Karpas-422 (cell line): Measurements from ENCODE around the gene FGFRL1. TPM values are rescaled to one million over a fixed set of nuclear protein-coding genes. Genes with fewer than 3 reads are reported as not detected.

Experiments used
- DNase-seq: peaks from one replicate; pipeline ENCODE4 v3.0.0-alpha.2; 2015
- H2AFZ ChIP-seq: fragments of 200-600 bp; sonication (generic); 2 replicates; pipeline ENCODE4 v1.6.1; 2014; ENCODE audit warnings: antibody characterized with exemption, low read length, mixed read lengths
- H3K27ac ChIP-seq: fragments of 200-600 bp; sonication (generic); 2 replicates; pipeline ENCODE4 v1.5.1; 2014; ENCODE audit warnings: mild to moderate bottlenecking, low read length, moderate library complexity
- H3K27me3 ChIP-seq: fragments of 200-600 bp; sonication (generic); 2 replicates; pipeline ENCODE4 v1.6.1; 2014; ENCODE audit warnings: low read length, mixed read lengths
- H3K36me3 ChIP-seq: fragments of 200-600 bp; sonication (generic); 2 replicates; pipeline ENCODE4 v1.6.1; 2014; ENCODE audit warnings: low read length, mixed read lengths; ENCODE audit not compliant: insufficient read depth
- H3K4me1 ChIP-seq: fragments of 200-600 bp; sonication (generic); 2 replicates; pipeline ENCODE4 v1.6.1; 2014; ENCODE audit warnings: mild to moderate bottlenecking, low read length, mixed read lengths
- H3K4me2 ChIP-seq: fragments of 200-600 bp; sonication (generic); 2 replicates; pipeline ENCODE4 v1.6.1; 2014; ENCODE audit warnings: low read length, low read depth, mild to moderate bottlenecking; ENCODE audit not compliant: poor library complexity, severe bottlenecking
- H3K4me3 ChIP-seq: fragments of 200-600 bp; sonication (generic); 2 replicates; pipeline ENCODE4 v1.5.1; 2014; ENCODE audit warnings: mild to moderate bottlenecking, antibody characterized with exemption, low read length, mixed read lengths
- H3K79me2 ChIP-seq: fragments of 200-600 bp; sonication (generic); 2 replicates; pipeline ENCODE4 v1.6.1; 2014; ENCODE audit warnings: mild to moderate bottlenecking, low read length, mixed read lengths
- H3K9ac ChIP-seq: fragments of 200-600 bp; sonication (generic); 2 replicates; pipeline ENCODE4 v1.6.0; 2014; ENCODE audit warnings: low read length
- H3K9me2 ChIP-seq: fragments of 200-600 bp; sonication (generic), shearing (Covaris generic); replicated peaks from 2 replicates; pipeline ENCODE4 v1.6.0; 2014; ENCODE audit warnings: mild to moderate bottlenecking, low read length, moderate library complexity; ENCODE audit not compliant: insufficient read depth
- H3K9me3 ChIP-seq: fragments of 300-700, 200-600 bp; sonication (generic); 2 replicates; pipeline ENCODE4 v1.6.1; 2014; ENCODE audit warnings: low read length, mixed read lengths
- H4K20me1 ChIP-seq: fragments of 200-600 bp; sonication (generic); 2 replicates; pipeline ENCODE4 v1.6.1; 2014; ENCODE audit warnings: mild to moderate bottlenecking, antibody characterized with exemption, low read length, low read depth; ENCODE audit not compliant: insufficient read depth
- total RNA-seq: library from RNA; depleted of rRNA; stranded (reverse); fragments of >200 nt; shearing (Covaris generic); gene quantifications from 2 replicates; pipeline ENCODE4 v1.2.3, GENCODE V29; 2014; ENCODE audit warnings: low replicate concordance

The FGFRL1 gene
- total RNA-seq, 1 experiment from 2014 or later = not detected

DNA sequence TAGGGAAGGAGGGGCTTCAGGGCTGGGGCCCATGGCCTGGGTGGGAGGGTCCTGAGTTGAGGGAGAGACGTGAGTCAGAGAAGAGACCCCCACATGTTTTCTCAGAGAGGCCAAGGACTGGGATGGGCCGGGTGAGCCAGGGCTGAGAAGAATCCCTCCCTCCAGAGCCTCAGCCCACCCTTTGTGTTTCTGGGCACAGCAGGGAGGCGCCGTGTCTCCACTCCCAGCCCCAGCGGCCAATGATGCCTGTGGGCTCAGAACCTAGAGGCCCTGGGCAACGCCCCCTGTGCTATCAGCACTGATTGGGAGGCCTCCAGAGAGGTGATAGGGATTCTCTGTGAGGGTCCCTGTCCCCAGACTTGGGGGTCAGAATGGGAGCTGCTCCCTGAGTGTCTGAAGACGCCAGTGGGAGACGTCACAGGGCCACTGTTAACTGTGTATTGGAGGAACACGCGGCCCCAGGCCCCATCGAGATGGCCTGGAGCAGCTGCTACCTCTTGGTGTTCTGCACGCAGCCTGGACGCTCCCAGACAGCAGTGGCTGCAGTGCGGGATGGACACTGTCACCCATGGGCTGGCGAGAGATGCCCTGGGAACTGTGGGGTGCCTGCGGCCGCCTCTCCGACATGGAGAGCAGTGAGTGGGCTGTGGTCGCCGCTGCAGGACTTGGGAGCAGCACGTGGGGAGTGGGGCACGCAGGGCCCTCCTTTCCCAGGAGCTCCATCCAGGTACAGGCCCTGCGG, 8.5 kb downstream of the FGFRL1 start:
- Histone ChIP-seq H2AFZ (no peak overlapping the region), H4K20me1 (peaks cover 15% of the 10 kb centered on the region; the same call in 1 of the 2 replicates)

GRCh38 chr4:1021386-1022050, 10.1 kb downstream of the FGFRL1 start:
- no peak overlapping the region for H3K27ac ChIP-seq
- no peaks in the 10 kb centered on the region for H3K79me2 ChIP-seq
- H3K4me1 ChIP-seq = peaks cover 12% of the 10 kb centered on the region
- H3K9ac ChIP-seq = peak overlapping the region; percentile 35; the same call in 1 of the 2 replicates
- no peaks in the 10 kb centered on the region for H3K27me3 ChIP-seq
- no peaks in the 10 kb centered on the region for H3K9me3 ChIP-seq
- peaks cover 10% of the 10 kb centered on the region; the same call in 1 of the 2 replicates for H4K20me1 ChIP-seq
- H3K9me2 ChIP-seq = no peaks in the 10 kb centered on the region
- H3K4me3 ChIP-seq = peak overlapping the region; percentile 34; the same call in 1 of the 2 replicates
- DNase-seq = peak; percentile 83
- no peak overlapping the region for H2AFZ ChIP-seq
- no peaks in the 10 kb centered on the region for H3K36me3 ChIP-seq
- peak overlapping the region; percentile 69 for H3K4me2 ChIP-seq

More for the DNA sequence above, 8.5 kb downstream of the FGFRL1 start:
- Histone ChIP-seq H3K27ac (no peak overlapping the region), H3K9me2 (no peaks in the 10 kb centered on the region), H3K4me3 (no peak overlapping the region), H3K4me2 (no peak overlapping the region), H3K36me3 (no peaks in the 10 kb centered on the region), H3K9me3 (no peaks in the 10 kb centered on the region), H3K9ac (no peak overlapping the region), H3K27me3 (no peaks in the 10 kb centered on the region), H3K79me2 (no peaks in the 10 kb centered on the region), H3K4me1 (peaks cover 12% of the 10 kb centered on the region)
- DNase-seq = peak; percentile 69

GRCh38 chr4:1022051-1022738, 10.8 kb downstream of the FGFRL1 start:
- H4K20me1 ChIP-seq = peaks cover 10% of the 10 kb centered on the region; the same call in 1 of the 2 replicates
- H3K27ac ChIP-seq = no peak overlapping the region
- no peak overlapping the region for H2AFZ ChIP-seq
- H3K27me3 ChIP-seq = no peaks in the 10 kb centered on the region
- no peaks in the 10 kb centered on the region for H3K36me3 ChIP-seq
- H3K9me2 ChIP-seq = no peaks in the 10 kb centered on the region
- no peaks in the 10 kb centered on the region for H3K9me3 ChIP-seq
- no peaks in the 10 kb centered on the region for H3K79me2 ChIP-seq
- peaks cover 12% of the 10 kb centered on the region for H3K4me1 ChIP-seq
- no peak for DNase-seq
- H3K4me2 ChIP-seq = peak overlapping the region; percentile 69
- H3K9ac ChIP-seq = peak overlapping the region; percentile 35; the same call in 1 of the 2 replicates
- H3K4me3 ChIP-seq = peak overlapping the region; percentile 34; the same call in 1 of the 2 replicates

DNA sequence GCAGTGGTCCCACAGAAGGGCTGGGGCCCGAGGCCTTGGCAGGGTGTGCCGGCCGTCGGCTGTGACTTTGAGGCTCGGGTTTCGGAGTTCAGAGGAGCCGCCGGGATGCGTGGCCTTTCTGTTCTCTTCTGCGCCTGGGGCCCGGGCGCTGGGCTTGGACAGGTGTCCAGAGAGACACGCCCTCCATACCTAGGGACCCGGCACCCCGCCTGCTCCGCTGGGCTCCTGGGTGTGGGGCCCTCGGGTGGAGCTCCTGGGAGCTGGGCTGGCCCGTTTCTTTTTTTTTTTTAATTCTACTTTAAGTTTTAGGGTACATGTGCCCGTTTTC, 11.3 kb downstream of the FGFRL1 start:
- no peak overlapping the region for H3K4me2 ChIP-seq
- H2AFZ ChIP-seq = no peak overlapping the region
- no peak overlapping the region for H3K4me3 ChIP-seq
- H4K20me1 ChIP-seq = peaks cover 10% of the 10 kb centered on the region; the same call in 1 of the 2 replicates
- DNase-seq = no peak
- H3K9me2 ChIP-seq = no peaks in the 10 kb centered on the region
- H3K4me1 ChIP-seq = peaks cover 12% of the 10 kb centered on the region
- H3K9me3 ChIP-seq = no peaks in the 10 kb centered on the region
- H3K27me3 ChIP-seq = no peaks in the 10 kb centered on the region
- no peaks in the 10 kb centered on the region for H3K79me2 ChIP-seq
- no peak overlapping the region for H3K9ac ChIP-seq
- no peak overlapping the region for H3K27ac ChIP-seq
- H3K36me3 ChIP-seq = no peaks in the 10 kb centered on the region

DNA sequence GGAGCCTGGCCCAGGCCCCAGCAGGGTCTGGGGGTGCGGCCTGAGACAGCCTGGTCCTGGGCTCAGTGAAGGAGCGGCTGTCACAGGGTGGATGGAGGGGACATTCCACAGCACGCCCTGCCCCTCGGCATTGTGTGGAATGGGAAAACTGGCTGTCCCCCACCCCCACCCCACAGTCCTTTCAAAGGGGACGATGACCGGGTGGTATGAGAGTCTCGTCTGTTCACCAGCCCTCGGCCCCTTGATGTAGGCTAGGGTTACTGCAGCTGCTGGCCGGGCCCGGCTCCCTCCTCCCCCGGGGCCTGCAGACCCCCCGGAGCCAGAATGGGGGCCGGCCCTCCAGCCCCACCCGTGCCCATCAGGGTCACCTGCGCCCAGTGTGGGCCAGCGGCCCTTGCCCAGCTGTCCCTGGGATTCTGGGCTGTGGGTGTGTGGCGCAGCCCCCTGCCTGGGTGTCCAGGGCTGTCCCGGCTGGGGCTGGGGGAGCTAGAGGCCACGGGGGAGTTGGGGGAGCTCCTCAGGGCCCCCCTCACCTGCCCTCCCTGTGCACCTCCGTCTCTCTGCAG, 11.7 kb downstream of the FGFRL1 start:
- H3K27me3 ChIP-seq = no peaks in the 10 kb centered on the region
- H3K9me2 ChIP-seq = no peaks in the 10 kb centered on the region

DNA sequence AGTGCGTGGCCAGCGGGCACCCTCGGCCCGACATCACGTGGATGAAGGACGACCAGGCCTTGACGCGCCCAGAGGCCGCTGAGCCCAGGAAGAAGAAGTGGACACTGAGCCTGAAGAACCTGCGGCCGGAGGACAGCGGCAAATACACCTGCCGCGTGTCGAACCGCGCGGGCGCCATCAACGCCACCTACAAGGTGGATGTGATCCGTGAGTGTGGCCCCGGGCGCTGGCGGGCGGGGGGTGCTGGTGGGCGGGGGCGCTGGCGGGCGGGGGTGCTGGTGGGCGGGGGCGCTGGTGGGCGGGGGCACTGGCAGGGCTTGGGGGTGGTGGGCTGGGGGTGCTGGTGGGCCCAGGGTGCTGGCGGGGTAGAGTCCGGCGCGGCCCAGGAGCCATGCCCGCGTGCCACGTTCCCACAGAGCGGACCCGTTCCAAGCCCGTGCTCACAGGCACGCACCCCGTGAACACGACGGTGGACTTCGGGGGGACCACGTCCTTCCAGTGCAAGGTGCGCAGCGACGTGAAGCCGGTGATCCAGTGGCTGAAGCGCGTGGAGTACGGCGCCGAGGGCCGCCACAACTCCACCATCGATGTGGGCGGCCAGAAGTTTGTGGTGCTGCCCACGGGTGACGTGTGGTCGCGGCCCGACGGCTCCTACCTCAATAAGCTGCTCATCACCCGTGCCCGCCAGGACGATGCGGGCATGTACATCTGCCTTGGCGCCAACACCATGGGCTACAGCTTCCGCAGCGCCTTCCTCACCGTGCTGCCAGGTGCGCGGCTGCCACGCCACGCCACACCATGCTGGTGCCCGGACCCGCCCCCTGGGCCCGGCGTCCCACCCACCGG, 12.7 kb downstream of the FGFRL1 start:
- no peak overlapping the region for H3K27ac ChIP-seq
- no peak overlapping the region for H3K4me2 ChIP-seq
- no peaks in the 10 kb centered on the region for H3K27me3 ChIP-seq
- no peaks in the 10 kb centered on the region for H3K36me3 ChIP-seq
- no peaks in the 10 kb centered on the region for H3K79me2 ChIP-seq
- H2AFZ ChIP-seq = no peak overlapping the region
- H3K9me3 ChIP-seq = no peaks in the 10 kb centered on the region
- H3K4me3 ChIP-seq = no peak overlapping the region
- no peaks in the 10 kb centered on the region for H3K9me2 ChIP-seq
- peaks cover 6% of the 10 kb centered on the region; the same call in 1 of the 2 replicates for H4K20me1 ChIP-seq
- no peak for DNase-seq
- H3K4me1 ChIP-seq = peaks cover 12% of the 10 kb centered on the region
- no peak overlapping the region for H3K9ac ChIP-seq

More for the DNA sequence above, 11.7 kb downstream of the FGFRL1 start:
- H3K4me3 ChIP-seq = no peak overlapping the region
- DNase-seq = no peak
- peaks cover 10% of the 10 kb centered on the region; the same call in 1 of the 2 replicates for H4K20me1 ChIP-seq
- H3K4me2 ChIP-seq = no peak overlapping the region
- peaks cover 12% of the 10 kb centered on the region for H3K4me1 ChIP-seq
- no peak overlapping the region for H3K9ac ChIP-seq
- no peak overlapping the region for H2AFZ ChIP-seq
- H3K9me3 ChIP-seq = no peaks in the 10 kb centered on the region
- H3K79me2 ChIP-seq = no peaks in the 10 kb centered on the region
- no peaks in the 10 kb centered on the region for H3K36me3 ChIP-seq
- no peak overlapping the region for H3K27ac ChIP-seq

- no peaks in the 10 kb centered on the region for H3K9me2 ChIP-seq
- H3K9ac ChIP-seq = no peak overlapping the region
- no peak overlapping the region for H3K4me3 ChIP-seq
- no peak overlapping the region for H3K4me2 ChIP-seq
- peaks cover 12% of the 10 kb centered on the region for H3K4me1 ChIP-seq
- H3K79me2 ChIP-seq = no peaks in the 10 kb centered on the region
- H3K27me3 ChIP-seq = no peaks in the 10 kb centered on the region
- no peak for DNase-seq
- H3K27ac ChIP-seq = no peak overlapping the region
- peaks cover 5% of the 10 kb centered on the region; the same call in 1 of the 2 replicates for H4K20me1 ChIP-seq
- no peak overlapping the region for H2AFZ ChIP-seq
- H3K9me3 ChIP-seq = no peaks in the 10 kb centered on the region
- H3K36me3 ChIP-seq = no peaks in the 10 kb centered on the region
Measured at GRCh38 chr4:1024882-1025545, 13.6 kb downstream of the FGFRL1 start.
